Measurements from ENCODE around the gene CD300LB. TPM values are rescaled to one million over a fixed set of nuclear protein-coding genes. Genes with fewer than 3 reads are reported as not detected.

Gene CD300LB
- total and polyA plus RNA-seq, 10 donors = 0.47 to 5.6 (median 2.0) TPM

DNA sequence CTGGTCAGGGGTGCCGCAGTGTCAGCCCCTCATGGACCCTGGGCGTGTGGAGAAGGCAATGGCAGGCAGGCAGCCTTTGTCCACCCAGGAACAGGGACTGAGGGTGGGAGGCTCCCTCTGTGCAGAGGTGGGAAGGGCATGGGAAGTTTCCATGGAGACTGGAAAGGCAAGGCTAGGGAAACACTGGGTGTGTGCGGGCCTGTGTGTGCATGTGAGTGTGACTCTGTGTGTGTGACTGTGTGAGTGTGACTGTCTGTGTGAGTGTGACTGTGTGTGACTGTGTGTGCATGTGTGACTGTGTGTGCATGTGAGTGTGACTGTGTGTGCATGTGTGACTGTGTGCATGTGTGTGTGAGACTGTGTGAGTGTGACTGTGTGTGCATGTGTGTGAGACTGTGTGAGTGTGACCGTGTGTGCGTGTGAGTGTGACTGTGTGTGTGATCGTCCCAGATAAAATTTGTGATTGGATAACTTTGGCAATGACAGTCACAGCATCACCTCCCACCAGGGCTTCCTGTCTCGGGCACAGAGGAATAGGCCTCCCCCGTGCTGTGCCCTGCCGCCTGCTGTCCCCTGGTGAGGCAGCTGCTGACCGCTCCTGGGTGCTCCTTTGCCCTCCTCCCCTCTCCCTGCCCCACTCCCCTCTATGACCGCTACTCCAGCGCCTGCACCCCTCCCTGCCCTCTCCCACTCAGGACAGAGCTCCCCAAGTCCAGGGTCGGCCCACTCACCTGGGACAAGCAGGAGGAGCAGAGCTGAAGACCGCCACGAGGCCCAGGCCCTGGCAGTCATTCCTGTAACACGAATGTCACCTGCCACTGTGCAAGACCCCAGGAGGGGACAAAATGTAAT is 13.9 kb upstream of the CD300LB start:
- peaks cover 0 to 7% (median 0%) of the 10 kb centered on the region in 6 donors for H3K36me3 ChIP-seq
- H3K4me3 ChIP-seq = peak overlapping the region in 2 of 8 donors; percentile 22 to 45
- TF ChIP-seq POLR2AphosphoS5 (IDR thresholded peaks at IDR 0.05) = no peak
- TF ChIP-seq, protein P1, sequence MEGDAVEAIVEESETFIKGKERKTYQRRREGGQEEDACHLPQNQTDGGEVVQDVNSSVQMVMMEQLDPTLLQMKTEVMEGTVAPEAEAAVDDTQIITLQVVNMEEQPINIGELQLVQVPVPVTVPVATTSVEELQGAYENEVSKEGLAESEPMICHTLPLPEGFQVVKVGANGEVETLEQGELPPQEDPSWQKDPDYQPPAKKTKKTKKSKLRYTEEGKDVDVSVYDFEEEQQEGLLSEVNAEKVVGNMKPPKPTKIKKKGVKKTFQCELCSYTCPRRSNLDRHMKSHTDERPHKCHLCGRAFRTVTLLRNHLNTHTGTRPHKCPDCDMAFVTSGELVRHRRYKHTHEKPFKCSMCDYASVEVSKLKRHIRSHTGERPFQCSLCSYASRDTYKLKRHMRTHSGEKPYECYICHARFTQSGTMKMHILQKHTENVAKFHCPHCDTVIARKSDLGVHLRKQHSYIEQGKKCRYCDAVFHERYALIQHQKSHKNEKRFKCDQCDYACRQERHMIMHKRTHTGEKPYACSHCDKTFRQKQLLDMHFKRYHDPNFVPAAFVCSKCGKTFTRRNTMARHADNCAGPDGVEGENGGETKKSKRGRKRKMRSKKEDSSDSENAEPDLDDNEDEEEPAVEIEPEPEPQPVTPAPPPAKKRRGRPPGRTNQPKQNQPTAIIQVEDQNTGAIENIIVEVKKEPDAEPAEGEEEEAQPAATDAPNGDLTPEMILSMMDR (IDR thresholded peaks at IDR 0.05 in 8 of 11, conservative IDR thresholded peaks at IDR 0.05 in 3 of 11) = no peak
- no peak for TF ChIP-seq POLR2A (IDR thresholded peaks at IDR 0.05)
- intact Hi-C loops (cut with DNase I; ENCODE audit: low total_unique reads) = no loop called here
- no peaks in the 10 kb centered on the region for H3K9me3 ChIP-seq
- WGBS, 5 donors = 69 to 84% (median 78%) methylated on average over 14 to 16 of the region's 16 CpGs
- no peak for DNase-seq
- peaks cover 0 to 23% (median 2%) of the 10 kb centered on the region in 6 donors for H3K4me1 ChIP-seq
- peak overlapping the region in 6 of 8 donors; percentile 26 to 79 (median 52) for H3K27ac ChIP-seq
- H3K27me3 ChIP-seq (replicated peaks in 1 of 7) = peaks cover 0 to 10% (median 0%) of the 10 kb centered on the region in 7 donors

- H3K4me3 ChIP-seq = no peak overlapping the region
- no peak for DNase-seq
- peaks cover 0 to 23% (median 2%) of the 10 kb centered on the region in 6 donors for H3K4me1 ChIP-seq
- H3K9me3 ChIP-seq = no peaks in the 10 kb centered on the region
- intact Hi-C loops (cut with DNase I; ENCODE audit: low total_unique reads) = no loop called here
- H3K36me3 ChIP-seq = peaks cover 0 to 7% (median 0%) of the 10 kb centered on the region in 6 donors
- no peak overlapping the region for H3K27ac ChIP-seq
- TF ChIP-seq POLR2A (IDR thresholded peaks at IDR 0.05) = no peak
- no peak for TF ChIP-seq POLR2AphosphoS5 (IDR thresholded peaks at IDR 0.05)
- TF ChIP-seq, protein P1 (IDR thresholded peaks at IDR 0.05 in 8 of 11, conservative IDR thresholded peaks at IDR 0.05 in 3 of 11) = no peak
- peaks cover 0 to 3% (median 0%) of the 10 kb centered on the region in 7 donors for H3K27me3 ChIP-seq (replicated peaks in 1 of 7)
- WGBS, 5 donors = 88 to 94% (median 91%) methylated on average over 15 to 18 of the region's 18 CpGs
Measured at GRCh38 chr17:74543891-74544760, 12.9 kb upstream of the CD300LB start.

- peaks cover 0 to 7% (median 0%) of the 10 kb centered on the region in 6 donors for H3K36me3 ChIP-seq
- peaks cover 0 to 23% (median 2%) of the 10 kb centered on the region in 6 donors for H3K4me1 ChIP-seq
- TF ChIP-seq POLR2AphosphoS5 (IDR thresholded peaks at IDR 0.05) (no peak), POLR2A (IDR thresholded peaks at IDR 0.05) (no peak)
- TF ChIP-seq, protein P1 (IDR thresholded peaks at IDR 0.05 in 8 of 11, conservative IDR thresholded peaks at IDR 0.05 in 3 of 11) = no peak
- H3K4me3 ChIP-seq = no peak overlapping the region
- 68 to 85% (median 77%) methylated on average over 13 to 14 of the region's 14 CpGs for WGBS, 5 donors
- H3K27me3 ChIP-seq (replicated peaks in 1 of 7) = no peaks in the 10 kb centered on the region
- H3K9me3 ChIP-seq = no peaks in the 10 kb centered on the region
- H3K27ac ChIP-seq = no peak overlapping the region
- DNase-seq = no peak
- intact Hi-C loops (cut with DNase I; ENCODE audit: low total_unique reads) = no loop called here
Measured at GRCh38 chr17:74543406-74543805, 12.1 kb upstream of the CD300LB start.

Data from spleen (tissue), 11 donors.